HEK293T (cell line): Measurements from ENCODE around the gene MINDY4.

Experiments used
- BHLHE40 ChIP-seq: fragments of 450-650 bp; IDR thresholded peaks from 2 replicates; pipeline ENCODE4 v1.6.1; 2016; ENCODE audit warnings: mild to moderate bottlenecking, moderate library complexity, borderline replicate concordance
- FOXK2 ChIP-seq: fragments of 450-650 bp; IDR thresholded peaks from 2 replicates; pipeline ENCODE4 v1.6.1; 2016; ENCODE audit warnings: mild to moderate bottlenecking
- L3MBTL2 ChIP-seq: fragments of 450-650 bp; conservative IDR thresholded peaks from 2 replicates; pipeline ENCODE4 v1.6.1; 2016; ENCODE audit warnings: mild to moderate bottlenecking
- NFRKB ChIP-seq: fragments of 450-650 bp; IDR thresholded peaks from 2 replicates; pipeline ENCODE4 v1.6.1; 2016; ENCODE audit warnings: mild to moderate bottlenecking, moderate library complexity
- SP1 ChIP-seq: fragments of 450-650 bp; IDR thresholded peaks from 2 replicates; pipeline ENCODE4 v1.6.1; 2017
- SUZ12 ChIP-seq: fragments of 450-650 bp; IDR thresholded peaks from 2 replicates; pipeline ENCODE4 v1.6.1; 2016; ENCODE audit warnings: mild to moderate bottlenecking
- TF ChIP-seq, protein P1 (sequence below): fragments of 450-650 bp; IDR thresholded peaks from 2 replicates; pipeline ENCODE4 v1.6.1; 2016

DNA sequence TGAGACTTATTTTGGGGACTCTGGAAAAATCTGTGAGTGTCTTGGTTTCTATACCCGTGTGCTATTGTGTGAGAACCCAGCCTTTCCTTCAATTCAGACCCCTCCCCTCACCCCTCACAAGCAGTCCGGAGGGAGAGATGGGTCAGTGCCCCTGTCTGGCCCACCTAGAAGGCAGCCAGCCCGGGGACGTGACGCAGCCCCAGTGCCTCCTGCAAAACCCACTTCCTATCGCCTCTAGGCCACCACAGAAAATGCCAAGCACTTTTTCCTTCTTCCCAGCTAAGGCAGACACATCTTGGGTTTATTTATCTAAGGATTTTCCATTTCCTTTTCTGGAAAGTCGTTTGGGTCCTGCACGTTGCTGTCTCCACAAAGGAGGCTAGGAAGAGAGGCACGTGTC lies 128.8 kb downstream of the MINDY4 start:
- no peak for TF ChIP-seq NFRKB
- no peak for TF ChIP-seq SP1
- TF ChIP-seq, protein P1, sequence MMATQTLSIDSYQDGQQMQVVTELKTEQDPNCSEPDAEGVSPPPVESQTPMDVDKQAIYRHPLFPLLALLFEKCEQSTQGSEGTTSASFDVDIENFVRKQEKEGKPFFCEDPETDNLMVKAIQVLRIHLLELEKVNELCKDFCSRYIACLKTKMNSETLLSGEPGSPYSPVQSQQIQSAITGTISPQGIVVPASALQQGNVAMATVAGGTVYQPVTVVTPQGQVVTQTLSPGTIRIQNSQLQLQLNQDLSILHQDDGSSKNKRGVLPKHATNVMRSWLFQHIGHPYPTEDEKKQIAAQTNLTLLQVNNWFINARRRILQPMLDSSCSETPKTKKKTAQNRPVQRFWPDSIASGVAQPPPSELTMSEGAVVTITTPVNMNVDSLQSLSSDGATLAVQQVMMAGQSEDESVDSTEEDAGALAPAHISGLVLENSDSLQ, result no peak
- TF ChIP-seq L3MBTL2, result no peak
- TF ChIP-seq SUZ12, result no peak
- no peak for TF ChIP-seq FOXK2
- no peak for TF ChIP-seq BHLHE40
